ENCODE measurements around the gene MINDY3.
A peak's percentile ranks its signal among the peaks of the same experiment; 100 is the strongest.
"Not testable (repeated sequence)": the region's sequence is repeated elsewhere in the genome, so short reads cannot be mapped to it uniquely, and the experiment has no call there.

The MINDY3 gene

DNA sequence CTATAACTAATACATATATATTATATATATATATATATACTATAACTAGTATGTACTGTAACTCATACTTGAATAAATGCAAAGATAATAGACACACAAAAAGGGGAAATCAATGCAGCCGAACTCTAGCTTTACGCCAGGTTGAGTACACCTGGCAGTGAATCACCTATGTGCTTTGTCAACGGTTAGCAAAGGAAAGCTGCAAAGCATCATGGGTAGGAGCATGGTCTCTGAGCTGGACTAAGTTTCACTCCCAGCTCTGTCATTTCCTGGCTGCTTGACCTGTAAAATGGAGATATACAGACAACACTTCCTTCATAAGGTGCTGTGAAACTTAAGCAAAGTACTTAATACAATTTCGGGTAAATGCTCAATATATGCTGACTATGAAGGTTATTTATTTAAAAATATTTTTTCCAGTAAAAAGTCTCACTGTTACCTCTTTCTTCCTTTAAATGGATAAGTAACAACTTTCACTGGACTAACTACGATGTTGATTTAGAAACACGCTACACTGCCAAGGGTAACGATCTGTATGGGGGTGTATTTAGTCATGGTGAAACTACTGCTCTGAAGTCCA, 78.8 kb downstream of the MINDY3 start:
- DNase-seq (ENCODE audit: low spot score) = no peak
- no peak for FAIRE-seq

DNA sequence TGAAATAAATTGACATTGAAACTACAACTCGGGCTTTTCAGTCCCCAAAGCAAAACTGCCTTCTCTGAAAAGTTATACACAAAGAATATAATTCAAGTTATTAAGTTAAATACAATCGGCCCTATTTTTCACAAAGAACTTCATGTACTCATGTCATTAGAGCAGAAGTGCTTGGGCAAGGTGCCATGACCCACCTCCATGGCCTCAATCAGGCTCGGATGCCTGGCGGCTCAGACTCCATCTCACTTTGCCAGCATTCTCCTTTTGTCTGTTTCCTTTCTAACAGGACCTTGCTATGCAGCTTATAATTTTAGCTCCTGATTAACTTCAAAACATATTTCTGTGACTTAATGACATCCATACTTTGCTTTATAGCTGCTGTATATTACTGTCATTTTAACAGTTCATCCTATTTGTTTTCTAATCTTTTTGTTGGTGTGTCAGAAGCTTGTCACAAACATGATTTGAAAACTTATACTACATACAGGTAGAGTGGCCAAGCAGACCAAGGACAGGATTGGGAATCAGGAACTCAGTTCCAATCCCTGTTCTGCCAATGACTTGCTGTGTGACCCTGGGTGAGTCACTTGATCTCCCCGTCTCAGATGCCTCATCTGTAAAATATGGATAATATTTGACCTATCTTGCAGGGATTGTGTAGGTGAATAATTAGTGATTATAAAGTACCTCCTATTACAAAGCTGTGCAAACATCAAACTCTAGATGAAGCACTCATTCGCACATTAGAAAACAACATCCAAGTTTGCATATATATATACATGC, 79.8 kb downstream of the MINDY3 start:
- no peak for FAIRE-seq
- no peak for DNase-seq (ENCODE audit: low spot score)

DNA sequence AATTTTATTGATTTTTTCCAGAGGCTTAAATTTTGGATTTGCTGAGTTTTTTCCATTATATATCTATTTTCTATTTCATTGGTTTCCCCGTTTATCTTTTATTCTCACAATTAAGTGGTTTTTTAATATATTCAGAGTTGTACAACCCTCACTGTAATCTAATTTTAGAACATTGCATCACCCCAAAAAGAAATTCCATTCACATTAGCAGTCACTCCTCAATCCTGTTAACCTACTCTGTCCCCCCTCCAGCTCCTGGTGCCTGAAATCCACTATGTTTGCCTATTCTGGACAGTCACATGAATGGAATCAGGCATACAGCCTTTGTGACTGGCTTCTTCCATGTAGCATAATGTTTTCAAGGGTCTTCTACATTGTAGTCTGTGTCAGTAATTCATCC, 84.8 kb downstream of the MINDY3 start:
- FAIRE-seq (no peak), DNase-seq (ENCODE audit: low spot score) (no peak)

DNA sequence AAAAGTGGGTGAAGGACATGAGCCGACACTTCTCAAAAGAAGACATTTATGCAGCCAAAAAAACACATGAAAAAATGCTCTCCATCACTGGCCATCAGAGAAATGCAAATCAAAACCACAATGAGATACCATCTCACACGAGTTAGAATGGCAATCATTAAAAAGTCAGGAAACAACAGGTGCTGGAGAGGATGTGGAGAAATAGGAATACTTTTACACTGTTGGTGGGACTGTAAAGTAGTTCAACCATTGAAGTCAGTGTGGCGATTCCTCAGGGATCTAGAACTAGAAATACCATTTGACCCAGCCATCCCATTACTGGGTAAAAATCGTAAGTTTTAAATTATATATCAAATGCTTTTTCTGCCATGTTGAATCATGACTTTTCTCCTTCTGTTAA, 85.8 kb downstream of the MINDY3 start:
- not testable (repeated sequence) for DNase-seq (ENCODE audit: low spot score); FAIRE-seq

DNA sequence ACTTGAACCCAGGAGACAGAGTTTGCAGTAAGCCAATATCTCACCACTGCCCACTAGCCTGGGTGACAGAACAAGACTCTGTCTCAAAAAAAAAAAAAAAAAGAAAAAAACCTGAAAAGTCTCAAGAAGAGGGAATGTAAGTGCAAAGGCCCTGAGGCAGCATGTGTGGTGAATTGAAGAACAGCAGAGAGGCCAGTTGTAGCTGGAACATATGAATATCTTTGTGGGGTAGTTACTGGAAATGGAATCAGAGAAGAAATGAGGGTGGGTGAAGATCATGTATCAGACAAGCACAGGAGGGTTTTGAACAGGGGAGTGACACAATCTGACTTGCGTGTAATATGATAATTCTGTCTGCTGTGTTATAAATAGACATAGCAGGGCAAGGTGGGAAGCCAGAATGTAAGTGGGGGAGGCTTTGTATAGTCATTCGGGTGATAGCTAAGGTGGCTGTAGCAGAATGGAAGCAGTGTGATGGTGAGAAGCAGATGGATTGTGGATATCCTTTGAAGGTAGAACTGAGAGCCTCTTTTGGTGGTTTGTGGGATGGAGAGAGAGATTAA, 95.3 kb downstream of the MINDY3 start:
- DNase-seq (ENCODE audit: low spot score) (no peak), FAIRE-seq (no peak)

DNA sequence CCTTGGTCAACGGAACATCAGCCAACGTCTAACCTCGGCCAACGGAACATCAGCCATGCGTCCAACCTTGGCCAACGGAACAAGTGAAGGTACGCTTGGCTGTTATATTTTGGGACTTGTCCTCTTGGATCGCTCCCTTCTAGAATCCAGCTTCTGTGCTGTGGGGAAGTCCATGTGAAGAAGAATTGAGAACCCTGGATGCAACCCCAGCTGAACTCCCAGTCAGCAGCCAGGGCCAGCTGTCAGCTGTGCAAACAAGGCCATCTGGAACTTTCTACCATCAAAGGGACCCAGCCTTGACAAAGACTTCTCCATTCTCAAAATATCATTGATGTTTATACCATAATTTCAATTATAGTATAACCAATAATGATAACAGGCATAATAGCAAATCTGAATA, 97.3 kb downstream of the MINDY3 start:
- FAIRE-seq (no peak), DNase-seq (ENCODE audit: low spot score) (no peak)

DNA sequence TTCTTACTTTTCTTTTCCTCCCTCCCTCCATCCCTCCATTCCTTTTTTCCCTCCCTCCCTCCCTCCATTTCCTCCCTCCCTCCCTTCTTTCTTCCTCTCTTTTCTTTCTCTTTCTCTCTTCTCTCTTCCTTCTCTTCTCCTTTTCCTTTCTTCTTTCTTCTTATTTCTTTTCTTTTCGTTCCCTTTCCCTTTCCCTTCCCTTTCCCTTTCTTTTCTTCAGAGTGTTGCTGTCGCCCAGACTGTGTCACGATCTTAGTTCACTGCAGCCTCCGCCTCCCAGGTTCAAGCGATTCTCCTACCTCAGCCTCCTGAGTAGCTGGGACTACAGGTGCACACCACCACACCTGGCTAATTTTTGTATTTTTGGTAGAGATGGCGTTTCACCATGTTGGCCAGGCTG, 98.1 kb downstream of the MINDY3 start:
- not testable (repeated sequence) for FAIRE-seq; DNase-seq (ENCODE audit: low spot score)

DNA sequence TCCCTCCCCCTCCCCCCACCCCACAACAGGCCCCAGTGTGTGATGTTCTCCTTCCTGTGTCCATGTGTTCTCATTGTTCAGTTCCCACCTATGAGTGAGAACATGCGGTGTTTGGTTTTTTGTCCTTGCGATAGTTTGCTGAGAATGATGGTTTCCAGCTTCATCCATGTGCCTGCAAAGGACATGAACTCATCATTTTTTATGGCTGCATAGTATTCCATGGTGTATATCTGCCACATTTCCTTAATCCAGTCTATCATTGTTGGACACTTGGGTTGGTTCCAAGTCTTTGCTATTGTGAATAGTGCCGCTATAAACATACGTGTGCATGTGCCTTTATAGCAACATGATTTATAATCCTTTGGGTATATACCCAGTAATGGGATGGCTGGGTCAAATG, 99.1 kb downstream of the MINDY3 start:
- DNase-seq (ENCODE audit: low spot score); FAIRE-seq: not testable (repeated sequence)

DNA sequence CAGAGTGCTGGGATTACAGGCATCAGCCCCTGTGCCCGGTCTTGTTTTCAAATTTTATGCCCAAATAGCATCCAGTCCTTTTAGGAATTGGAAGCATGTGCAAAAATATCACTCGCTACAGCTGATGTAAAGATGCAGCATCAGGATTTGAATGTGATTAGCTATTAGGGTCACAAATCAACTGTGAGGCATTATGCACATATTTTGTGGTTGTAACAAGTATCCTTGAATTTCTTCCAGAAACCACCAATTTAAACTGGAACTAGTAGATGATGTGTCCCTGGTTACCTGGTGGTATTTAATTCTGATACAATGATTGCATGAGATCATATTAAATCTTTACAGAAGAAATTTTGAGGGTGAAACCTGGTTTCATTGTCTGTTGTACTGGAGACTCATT, 99.6 kb downstream of the MINDY3 start:
- DNase-seq (ENCODE audit: low spot score) (no peak), FAIRE-seq (no peak)

DNA sequence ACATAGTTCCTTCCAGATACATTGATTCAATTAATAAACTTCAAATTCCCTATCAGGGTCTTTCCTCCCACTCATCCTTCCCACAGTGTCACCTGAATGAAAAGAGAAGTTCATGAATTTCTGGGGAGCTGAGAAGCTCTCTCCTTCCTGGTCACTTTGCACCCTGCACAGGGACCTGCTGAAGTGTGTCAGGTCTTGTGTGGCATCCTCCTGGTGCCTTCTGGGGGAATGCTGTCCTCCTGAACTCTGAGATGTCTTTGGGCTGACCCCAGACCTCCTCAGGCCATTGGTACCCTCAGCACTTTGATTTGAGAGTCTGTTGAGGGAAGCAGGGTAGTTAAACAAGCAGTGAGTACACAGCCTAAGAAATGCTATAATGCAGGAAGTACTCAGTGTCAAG, 101.0 kb downstream of the MINDY3 start:
- DNase-seq (ENCODE audit: low spot score) (no peak), FAIRE-seq (no peak)

DNA sequence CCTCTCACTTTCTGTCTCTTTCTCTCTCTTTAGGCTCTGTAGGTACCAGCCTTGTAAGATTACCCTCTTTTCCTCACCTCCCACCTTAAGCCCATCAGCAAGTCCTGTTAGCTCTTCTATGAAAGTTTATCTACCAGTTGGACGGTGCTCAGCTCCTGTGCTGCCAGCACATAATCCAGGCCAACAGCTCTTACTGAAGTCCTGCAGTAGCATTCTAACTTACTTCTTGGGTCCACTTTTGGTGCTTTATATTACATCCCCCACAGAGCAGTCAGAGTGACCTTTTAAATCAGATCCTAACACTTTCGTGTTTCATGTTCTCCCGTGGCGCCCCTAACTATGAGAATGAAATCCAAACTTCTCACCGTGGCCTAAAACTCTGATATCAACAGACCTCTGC, 101.7 kb downstream of the MINDY3 start:
- FAIRE-seq = no peak
- no peak for DNase-seq (ENCODE audit: low spot score)

DNA sequence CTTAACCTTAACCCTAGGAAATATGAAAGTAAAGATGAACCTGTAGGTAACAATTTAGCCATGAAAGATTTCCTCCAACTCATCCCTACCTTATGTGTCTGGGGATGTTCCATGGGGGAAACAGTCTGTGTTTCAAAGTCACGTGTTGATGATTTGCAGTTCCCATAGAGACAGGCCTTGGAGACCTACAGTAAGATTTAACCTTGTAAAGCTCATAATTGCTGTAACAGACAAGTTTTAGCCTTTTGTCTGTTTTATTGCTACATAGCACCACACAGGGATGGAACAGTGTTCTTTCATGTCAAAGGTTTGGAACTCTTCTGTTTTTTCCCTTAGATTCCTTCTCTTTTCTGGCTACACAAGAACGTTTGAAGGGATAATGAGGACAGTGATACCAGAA, 105.4 kb downstream of the MINDY3 start:
- DNase-seq (ENCODE audit: low spot score) (no peak), FAIRE-seq (no peak)

DNA sequence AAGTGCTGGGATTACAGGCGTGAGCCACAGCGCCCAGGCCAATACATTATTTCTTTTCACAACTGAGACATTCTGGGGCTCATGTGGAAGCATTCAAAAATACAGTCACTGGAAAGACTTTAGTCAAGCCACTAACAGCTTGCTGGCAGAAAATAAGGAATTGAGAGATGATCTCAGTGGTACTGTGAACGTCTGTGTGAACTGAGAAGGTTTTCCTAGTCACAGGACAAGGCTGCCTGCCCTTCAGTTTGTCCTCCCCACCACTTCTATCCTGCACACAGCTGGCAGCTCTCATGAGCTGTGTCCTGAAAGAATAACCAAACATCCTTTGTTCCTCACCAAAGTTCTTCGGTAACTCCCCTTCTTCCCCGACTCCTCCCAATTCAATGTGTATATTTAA, 109.3 kb downstream of the MINDY3 start:
- no peak for FAIRE-seq

DNA sequence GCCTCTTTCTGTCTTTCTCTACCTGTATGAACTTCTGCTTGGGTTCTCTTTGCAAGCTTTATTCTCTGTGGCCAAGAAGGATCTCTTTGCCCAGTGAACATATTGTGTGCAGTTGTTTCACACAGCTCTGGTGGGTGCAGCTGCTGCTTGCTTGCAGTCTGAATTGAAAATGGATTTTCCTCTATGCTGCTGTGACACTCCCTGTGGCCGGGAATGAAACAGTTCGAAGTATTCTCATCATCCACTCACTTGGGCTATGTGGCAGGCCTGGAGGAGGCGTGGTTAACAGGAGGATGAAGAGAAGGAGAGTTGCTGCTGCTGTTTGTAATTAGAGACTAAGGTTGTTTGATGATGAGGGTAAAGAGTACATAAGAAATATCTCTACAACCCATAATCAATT, 112.2 kb downstream of the MINDY3 start:
- FAIRE-seq = no peak
- no peak for DNase-seq (ENCODE audit: low spot score)

More for the DNA sequence above, 109.3 kb downstream of the MINDY3 start:
- DNase-seq (ENCODE audit: low spot score) = no peak

DNA sequence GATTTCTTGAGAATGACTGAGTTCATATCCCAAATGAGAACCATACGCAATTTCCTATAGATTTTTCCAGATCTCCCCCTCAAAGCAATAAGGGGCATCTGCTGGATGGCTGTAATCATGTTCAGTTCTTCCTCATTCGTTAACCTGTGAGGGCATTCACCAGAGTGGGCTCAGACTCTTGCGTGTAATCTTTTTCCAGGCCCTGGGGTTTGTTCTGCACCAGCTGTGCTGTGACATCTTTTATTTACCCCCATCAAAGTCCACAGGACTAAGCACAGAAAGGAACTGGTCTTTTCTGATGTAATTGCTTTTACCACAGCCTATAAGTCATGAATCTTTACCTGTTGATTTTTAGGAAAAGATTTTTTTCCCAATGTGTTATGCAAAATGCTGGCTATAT, 112.7 kb downstream of the MINDY3 start:
- no peak for FAIRE-seq

DNA sequence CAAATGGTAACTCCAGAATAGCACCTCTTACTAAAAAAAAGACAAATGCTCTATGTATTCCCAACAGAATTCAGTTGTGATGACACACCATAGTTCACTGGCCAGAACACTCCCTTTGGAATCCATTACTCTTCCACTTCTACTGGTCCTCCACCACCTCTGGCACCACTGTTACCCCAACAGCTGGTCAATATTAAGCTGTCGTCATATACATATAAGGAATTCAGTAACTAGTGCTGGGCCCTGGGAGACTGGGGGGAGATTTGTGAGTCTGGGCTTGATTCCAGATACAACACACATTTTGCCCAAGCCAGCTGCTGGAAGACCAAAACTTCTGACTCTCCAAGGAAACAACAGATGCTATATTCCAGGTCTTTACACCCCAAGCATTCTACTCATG, 114.6 kb downstream of the MINDY3 start:
- DNase-seq (ENCODE audit: low spot score) = no peak
- no peak for FAIRE-seq

More for the DNA sequence above, 112.7 kb downstream of the MINDY3 start:
- no peak for DNase-seq (ENCODE audit: low spot score)

DNA sequence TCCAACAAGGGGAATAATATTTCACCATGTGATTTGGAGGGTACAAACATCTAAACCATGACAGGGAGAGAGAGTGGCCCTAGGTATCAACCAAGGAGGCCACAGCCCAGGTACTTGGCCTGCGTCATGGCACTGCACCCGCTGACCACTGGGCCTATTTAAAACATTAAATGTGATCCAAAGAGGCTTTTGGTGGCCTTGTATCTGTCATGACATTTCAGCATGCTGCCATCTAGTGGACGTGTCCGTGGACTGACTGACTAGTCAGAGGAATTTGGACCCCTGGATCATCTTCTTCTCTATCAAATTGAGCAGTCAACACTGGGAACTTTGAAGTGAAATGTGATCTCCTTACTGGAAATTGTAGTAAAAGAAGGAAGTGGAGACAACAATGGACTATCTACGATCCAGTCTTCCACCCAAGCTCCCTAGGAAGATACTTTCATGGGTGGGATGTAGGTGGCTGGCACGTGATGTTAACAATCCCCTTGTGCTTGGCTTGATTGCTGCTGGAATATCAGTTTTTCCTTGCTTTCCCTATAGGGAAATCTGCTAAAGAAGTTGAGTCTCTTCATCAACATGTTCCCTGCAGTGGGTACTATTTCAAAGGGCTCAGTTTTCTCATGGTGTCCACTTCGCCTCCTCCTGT, 116.0 kb downstream of the MINDY3 start:
- peak; percentile 14 for DNase-seq (ENCODE audit: low spot score)
- no peak for FAIRE-seq

DNA sequence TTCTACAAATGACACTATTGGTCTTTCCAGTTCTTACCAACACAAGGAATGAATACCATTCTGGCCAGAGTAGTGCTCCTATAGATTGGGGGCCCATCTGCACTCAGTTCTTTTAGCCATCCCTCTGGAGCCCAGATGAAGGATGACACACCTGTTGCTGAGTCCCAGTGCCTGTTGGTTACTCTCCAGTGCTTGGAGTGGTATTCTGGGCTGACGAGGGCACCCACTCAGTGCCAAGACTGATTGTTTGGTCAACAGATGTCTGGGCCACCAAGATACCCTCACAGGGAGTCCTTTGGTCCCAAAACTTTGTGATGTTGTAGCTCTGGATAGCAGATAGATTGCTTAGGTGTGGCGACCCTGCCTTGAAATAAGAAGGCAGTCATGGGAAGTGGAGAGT, 116.9 kb downstream of the MINDY3 start:
- FAIRE-seq (no peak), DNase-seq (ENCODE audit: low spot score) (no peak)

DNA sequence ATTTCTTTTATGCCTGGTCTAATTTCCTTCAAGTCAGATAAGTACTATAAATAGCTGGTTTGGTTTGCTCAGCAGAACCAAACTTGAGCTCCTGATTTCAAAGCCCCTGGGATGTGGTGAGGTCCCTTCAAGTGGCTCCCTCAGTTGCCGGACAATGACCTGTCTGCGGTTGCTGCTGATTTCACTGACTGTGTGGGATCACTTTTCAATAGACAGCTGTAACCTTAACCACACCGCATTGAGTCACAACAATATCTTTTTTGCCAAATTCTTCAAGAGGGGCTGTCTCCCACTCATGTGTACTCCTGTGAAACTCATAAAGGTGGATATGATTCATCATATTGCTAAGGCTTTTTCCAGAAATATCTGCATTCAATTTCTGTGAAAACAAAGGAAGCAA, 117.5 kb downstream of the MINDY3 start:
- FAIRE-seq (no peak), DNase-seq (ENCODE audit: low spot score) (no peak)

DNA sequence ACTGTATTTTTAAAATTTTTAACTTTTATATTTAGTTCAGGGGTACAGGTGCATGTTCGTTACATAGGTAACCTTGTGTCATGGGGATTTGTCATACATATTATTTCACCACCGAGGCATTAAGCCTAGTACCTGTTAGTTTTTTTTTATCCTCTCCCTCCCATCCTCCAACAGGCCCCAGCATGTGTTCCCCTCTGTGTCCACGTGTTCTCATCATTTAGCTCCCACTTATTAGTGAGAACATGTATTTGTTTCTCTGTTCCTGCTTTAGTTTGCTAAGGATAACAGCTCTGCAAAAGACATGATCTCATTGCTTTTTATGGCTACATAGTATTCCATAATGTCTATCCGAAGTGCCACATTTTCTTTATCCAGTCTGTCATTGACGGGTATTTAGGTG, 118.2 kb downstream of the MINDY3 start:
- FAIRE-seq (no peak), DNase-seq (ENCODE audit: low spot score) (no peak)

DNA sequence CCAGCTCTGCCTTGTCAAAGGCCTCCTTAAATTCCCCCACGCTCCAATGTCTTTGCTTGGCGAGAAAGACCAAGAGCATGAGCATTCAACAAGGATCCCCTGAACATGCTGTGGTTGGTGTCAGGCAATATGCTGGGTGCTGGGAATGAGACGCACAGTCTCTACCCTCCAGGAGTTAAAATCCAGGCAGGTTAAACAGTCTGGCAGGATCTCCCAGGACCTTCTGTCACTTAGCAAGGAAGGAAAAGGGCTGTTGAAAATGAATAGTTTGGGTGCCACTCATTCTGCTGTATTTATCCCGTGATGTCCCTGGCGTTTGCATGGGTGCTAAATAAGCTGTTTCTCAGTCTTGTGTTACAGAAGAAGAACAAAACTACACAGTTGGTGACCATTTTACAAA, 118.7 kb downstream of the MINDY3 start:
- FAIRE-seq = no peak
- no peak for DNase-seq (ENCODE audit: low spot score)

DNA sequence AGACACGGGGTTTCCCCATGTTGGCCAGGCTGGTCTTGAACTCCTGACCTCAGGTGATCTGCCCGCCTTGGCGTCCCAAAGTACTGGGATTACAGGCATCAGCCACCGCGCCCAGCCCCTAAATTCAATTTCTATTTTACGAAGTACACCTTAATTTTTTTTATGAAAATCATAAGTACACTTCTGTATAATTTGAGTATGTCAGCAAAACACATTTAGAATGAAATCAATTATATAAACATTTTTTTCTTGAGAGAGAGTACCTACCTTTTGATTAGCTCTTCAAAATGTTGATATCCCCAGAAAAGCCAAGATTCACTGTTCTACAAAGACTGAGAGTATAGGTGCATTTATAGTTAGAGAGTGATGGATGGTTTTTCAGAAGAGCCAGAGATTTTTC, 120.0 kb downstream of the MINDY3 start:
- DNase-seq (ENCODE audit: low spot score) (no peak), FAIRE-seq (no peak)
